PFSK-1 (cell line): ENCODE measurements around the gene TP63.

Experiments
- FOXP2 ChIP-seq: optimal IDR thresholded peaks from 2 replicates; pipeline ENCODE3; 2011; ENCODE audit warnings: borderline replicate concordance, control low read depth, inconsistent platforms; ENCODE audit not compliant: insufficient read depth; ENCODE audit errors: extremely low read length, extremely low read depth
- POLR2AphosphoS5 ChIP-seq: IDR thresholded peaks from 2 replicates; pipeline ENCODE4 v1.6.1; 2012; ENCODE audit warnings: low read depth, mild to moderate bottlenecking, control low read depth, low read length, moderate library complexity
- SIN3A ChIP-seq: IDR thresholded peaks from 2 replicates; pipeline ENCODE4 v1.6.1; 2012; ENCODE audit warnings: mild to moderate bottlenecking, low read length, moderate library complexity, borderline replicate concordance; ENCODE audit not compliant: insufficient read depth
- TAF1 ChIP-seq: IDR thresholded peaks from 2 replicates; pipeline ENCODE4 v1.6.1; 2012; ENCODE audit warnings: low read length, control low read depth, borderline replicate concordance; ENCODE audit not compliant: insufficient read depth
- TF ChIP-seq, protein P1 (sequence below), 2 experiments: IDR thresholded peaks; 2 replicates each; pipeline versions ENCODE4 v1.6.1 to v1.8.0; 2011 to 2012; ENCODE audit warnings: low read depth in 2 of 2, low read length in 2 of 2, control low read depth in 1 of 2, inconsistent platforms in 1 of 2, mild to moderate bottlenecking in 1 of 2, moderate library complexity in 1 of 2; ENCODE audit not compliant: insufficient read depth in 1 of 2

The TP63 gene

DNA sequence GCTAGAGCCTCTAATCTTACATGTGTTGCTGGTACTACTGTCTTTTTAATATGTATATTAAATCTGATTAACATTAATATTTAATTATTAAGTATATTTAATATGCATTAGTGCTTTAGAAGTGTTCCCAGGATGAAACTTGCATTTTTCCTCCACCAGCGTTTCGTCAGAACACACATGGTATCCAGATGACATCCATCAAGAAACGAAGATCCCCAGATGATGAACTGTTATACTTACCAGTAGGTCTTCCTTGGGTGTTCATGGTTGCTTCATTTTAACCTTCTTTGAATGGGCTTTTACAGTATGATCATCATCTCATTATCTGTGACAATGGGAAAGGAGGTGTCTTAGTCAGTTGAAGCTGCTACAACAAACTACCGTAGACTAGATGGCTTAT, 238.0 kb downstream of the TP63 start:
- TF ChIP-seq POLR2AphosphoS5: no peak
- TF ChIP-seq TAF1: no peak
- TF ChIP-seq SIN3A: no peak
- no peak for TF ChIP-seq FOXP2
- TF ChIP-seq, protein P1, sequence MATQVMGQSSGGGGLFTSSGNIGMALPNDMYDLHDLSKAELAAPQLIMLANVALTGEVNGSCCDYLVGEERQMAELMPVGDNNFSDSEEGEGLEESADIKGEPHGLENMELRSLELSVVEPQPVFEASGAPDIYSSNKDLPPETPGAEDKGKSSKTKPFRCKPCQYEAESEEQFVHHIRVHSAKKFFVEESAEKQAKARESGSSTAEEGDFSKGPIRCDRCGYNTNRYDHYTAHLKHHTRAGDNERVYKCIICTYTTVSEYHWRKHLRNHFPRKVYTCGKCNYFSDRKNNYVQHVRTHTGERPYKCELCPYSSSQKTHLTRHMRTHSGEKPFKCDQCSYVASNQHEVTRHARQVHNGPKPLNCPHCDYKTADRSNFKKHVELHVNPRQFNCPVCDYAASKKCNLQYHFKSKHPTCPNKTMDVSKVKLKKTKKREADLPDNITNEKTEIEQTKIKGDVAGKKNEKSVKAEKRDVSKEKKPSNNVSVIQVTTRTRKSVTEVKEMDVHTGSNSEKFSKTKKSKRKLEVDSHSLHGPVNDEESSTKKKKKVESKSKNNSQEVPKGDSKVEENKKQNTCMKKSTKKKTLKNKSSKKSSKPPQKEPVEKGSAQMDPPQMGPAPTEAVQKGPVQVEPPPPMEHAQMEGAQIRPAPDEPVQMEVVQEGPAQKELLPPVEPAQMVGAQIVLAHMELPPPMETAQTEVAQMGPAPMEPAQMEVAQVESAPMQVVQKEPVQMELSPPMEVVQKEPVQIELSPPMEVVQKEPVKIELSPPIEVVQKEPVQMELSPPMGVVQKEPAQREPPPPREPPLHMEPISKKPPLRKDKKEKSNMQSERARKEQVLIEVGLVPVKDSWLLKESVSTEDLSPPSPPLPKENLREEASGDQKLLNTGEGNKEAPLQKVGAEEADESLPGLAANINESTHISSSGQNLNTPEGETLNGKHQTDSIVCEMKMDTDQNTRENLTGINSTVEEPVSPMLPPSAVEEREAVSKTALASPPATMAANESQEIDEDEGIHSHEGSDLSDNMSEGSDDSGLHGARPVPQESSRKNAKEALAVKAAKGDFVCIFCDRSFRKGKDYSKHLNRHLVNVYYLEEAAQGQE (IDR thresholded peaks at IDR 0.05; ENCODE audit: insufficient read depth in 1 of 2, low read depth in 2 of 2, low read length in 2 of 2): no peak

DNA sequence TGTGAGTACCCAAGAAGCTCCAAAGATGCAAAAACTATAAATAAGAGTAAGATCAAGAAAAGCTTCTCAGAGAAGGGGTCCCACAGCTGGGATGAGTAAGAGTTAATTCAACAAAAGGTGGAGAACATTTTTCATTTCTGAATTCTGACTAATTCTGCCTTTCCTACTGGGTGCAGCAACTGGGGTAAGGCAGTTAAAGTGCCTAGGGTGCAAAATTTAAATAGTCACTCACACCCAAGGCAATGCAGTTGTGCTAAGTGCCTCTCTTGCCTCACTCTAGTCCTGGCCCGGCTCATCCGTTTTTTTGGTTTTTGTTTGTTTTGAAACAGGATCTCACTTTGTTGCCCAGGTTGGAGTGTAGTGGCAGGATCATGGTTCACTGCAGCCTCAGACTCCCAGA, 240.2 kb downstream of the TP63 start:
- TF ChIP-seq SIN3A: no peak
- TF ChIP-seq FOXP2: no peak
- no peak for TF ChIP-seq POLR2AphosphoS5
- TF ChIP-seq, protein P1 (IDR thresholded peaks at IDR 0.05; ENCODE audit: insufficient read depth in 1 of 2, low read depth in 2 of 2, low read length in 2 of 2): no peak
- no peak for TF ChIP-seq TAF1

DNA sequence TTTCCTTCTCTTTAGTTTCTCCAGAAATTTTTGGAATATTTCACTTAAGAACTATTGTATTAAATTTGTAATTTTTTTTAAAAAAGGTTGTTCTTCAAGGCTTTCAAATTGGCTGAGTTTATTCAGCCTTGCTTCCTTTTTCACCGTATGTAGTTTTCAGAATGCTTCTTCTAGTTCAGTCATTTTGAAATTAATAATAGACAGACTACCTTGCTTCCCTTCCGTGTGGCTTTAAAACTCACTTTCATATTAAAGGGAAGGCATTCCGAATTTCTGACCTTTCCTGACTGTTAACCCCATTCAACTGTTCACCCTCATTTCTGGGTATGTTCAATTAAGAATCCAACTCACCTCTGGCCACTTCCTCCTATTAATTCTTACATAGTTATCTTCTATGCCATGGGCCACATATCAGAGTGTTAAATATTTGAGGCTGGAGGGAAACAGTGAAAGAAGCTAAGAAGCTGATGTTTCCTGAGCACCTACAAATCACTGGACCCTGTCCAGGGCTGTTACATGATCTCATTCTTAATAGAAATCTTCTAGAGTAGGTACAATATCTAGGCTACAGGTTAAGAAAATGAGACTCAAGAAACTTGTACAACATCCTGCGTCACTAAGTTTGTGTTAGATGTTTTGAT, 252.0 kb downstream of the TP63 start:
- TF ChIP-seq, protein P1 (IDR thresholded peaks at IDR 0.05; ENCODE audit: insufficient read depth in 1 of 2, low read depth in 2 of 2, low read length in 2 of 2): no peak
- TF ChIP-seq SIN3A: no peak
- no peak for TF ChIP-seq TAF1
- no peak for TF ChIP-seq POLR2AphosphoS5
- TF ChIP-seq FOXP2: no peak

GRCh38 chr3:189890496-189890895, 259.3 kb downstream of the TP63 start:
- no peak for TF ChIP-seq POLR2AphosphoS5
- TF ChIP-seq FOXP2: no peak
- no peak for TF ChIP-seq TAF1
- TF ChIP-seq, protein P1 (IDR thresholded peaks at IDR 0.05; ENCODE audit: insufficient read depth in 1 of 2, low read depth in 2 of 2, low read length in 2 of 2): no peak
- no peak for TF ChIP-seq SIN3A
